GM23338 (cell line): ENCODE measurements around the gene MROH7.

Experiments used
- CREB1 ChIP-seq: fragments of 250-450 bp; sonication (Bioruptor Pico); IDR thresholded peaks from 2 replicates; pipeline ENCODE4 v1.5.0; 2020; ENCODE audit warnings: low read depth, mild to moderate bottlenecking, moderate library complexity
- CTCF ChIP-seq, 2 experiments: fragments of 200-600 bp in 1 of 2; sonication (generic) in 1 of 2; conservative IDR thresholded peaks; 2 replicates each; pipeline versions ENCODE4 v1.5.1 to v1.6.1; 2016 to 2017; ENCODE audit warnings: antibody characterized with exemption in 2 of 2, low read depth in 2 of 2, mild to moderate bottlenecking in 2 of 2, moderate library complexity in 1 of 2
- ETS1 ChIP-seq: IDR thresholded peaks from 2 replicates; pipeline ENCODE4 v1.6.1; 2016; ENCODE audit warnings: antibody characterized with exemption
- EZH2 ChIP-seq: fragments of 200-600 bp; sonication (generic); IDR thresholded peaks from one replicate; pipeline ENCODE4 v1.8.0; 2017; ENCODE audit warnings: antibody characterized with exemption, mild to moderate bottlenecking, low read depth; ENCODE audit not compliant: unreplicated experiment
- EZH2phosphoT487 ChIP-seq: fragments of 200-600 bp; sonication (generic); IDR thresholded peaks from one replicate; pipeline ENCODE4 v1.8.1; 2018; ENCODE audit warnings: antibody characterized with exemption; ENCODE audit not compliant: unreplicated experiment
- JUNB ChIP-seq: IDR thresholded peaks from one replicate; pipeline ENCODE4 v1.6.1; 2016; ENCODE audit warnings: antibody characterized with exemption; ENCODE audit not compliant: unreplicated experiment
- NANOG ChIP-seq: IDR thresholded peaks from 2 replicates; pipeline ENCODE4 v1.6.1; 2016; ENCODE audit warnings: antibody characterized with exemption, borderline replicate concordance
- POLR2AphosphoS5 ChIP-seq: IDR thresholded peaks from 2 replicates; pipeline ENCODE4 v1.6.1; 2016; ENCODE audit warnings: antibody characterized with exemption, low read depth
- REST ChIP-seq: IDR thresholded peaks from one replicate; pipeline ENCODE4 v1.6.1; 2018; ENCODE audit warnings: antibody characterized with exemption; ENCODE audit not compliant: unreplicated experiment
- STAT1 ChIP-seq: IDR thresholded peaks from one replicate; pipeline ENCODE4 v1.6.1; 2016; ENCODE audit warnings: antibody characterized with exemption; ENCODE audit not compliant: unreplicated experiment
- ZNF114 ChIP-seq: fragments of 250-450 bp; sonication (Bioruptor Pico); IDR thresholded peaks from 2 replicates; pipeline ENCODE4 v1.5.0; 2020; ENCODE audit warnings: mild to moderate bottlenecking, moderate library complexity
- ZNF462 ChIP-seq: fragments of 250-450 bp; sonication (Bioruptor Pico); IDR thresholded peaks from 2 replicates; pipeline ENCODE4 v1.5.0; 2020; ENCODE audit warnings: mild to moderate bottlenecking, moderate library complexity

- TF ChIP-seq EZH2phosphoT487 (no peak), CTCF (conservative IDR thresholded peaks at IDR 0.05; ENCODE audit: low read depth in 2 of 2) (no peak), EZH2 (no peak), POLR2AphosphoS5 (no peak), CREB1 (CRISPR knock-in tag) (no peak), REST (no peak), ETS1 (no peak), STAT1 (no peak), NANOG (no peak), ZNF114 (CRISPR knock-in tag) (no peak), JUNB (no peak), ZNF462 (CRISPR knock-in tag) (no peak)
Observed at GRCh38 chr1:54614024-54614423, 27.6 kb upstream of the MROH7 start.
